Measurements from ENCODE around the gene CDHR2.

Gene CDHR2

DNA sequence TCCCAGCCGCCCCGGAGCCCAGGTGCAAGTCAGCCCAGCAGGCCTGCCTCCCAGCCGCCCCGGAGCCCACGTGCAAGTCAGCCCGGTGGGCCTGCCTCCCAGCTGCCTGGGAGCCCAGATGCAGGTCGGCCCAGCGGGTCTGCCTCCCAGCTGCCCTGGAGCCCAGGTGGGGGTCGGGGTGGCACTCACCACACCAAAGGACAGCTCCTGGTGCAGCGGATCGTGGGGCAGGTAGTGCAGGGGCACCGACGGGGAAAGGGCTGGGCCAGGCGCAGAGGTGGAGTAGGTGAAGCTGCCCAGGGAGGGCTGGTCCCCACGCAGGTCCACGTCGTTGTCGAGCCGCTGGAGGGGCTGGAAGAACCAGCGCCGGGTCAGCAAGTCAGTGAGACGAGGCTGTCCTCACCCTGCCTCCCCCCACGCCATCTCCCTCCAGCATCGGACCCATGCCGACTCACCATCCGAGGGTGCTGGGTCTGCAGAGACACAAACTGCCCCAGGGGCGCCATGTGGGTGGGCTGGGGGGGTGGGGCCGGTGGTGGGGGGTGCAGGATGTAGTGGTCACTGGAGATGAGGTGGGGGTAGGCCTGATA lies 18.7 kb upstream of the CDHR2 start:
- no peak for DNase-seq

DNA sequence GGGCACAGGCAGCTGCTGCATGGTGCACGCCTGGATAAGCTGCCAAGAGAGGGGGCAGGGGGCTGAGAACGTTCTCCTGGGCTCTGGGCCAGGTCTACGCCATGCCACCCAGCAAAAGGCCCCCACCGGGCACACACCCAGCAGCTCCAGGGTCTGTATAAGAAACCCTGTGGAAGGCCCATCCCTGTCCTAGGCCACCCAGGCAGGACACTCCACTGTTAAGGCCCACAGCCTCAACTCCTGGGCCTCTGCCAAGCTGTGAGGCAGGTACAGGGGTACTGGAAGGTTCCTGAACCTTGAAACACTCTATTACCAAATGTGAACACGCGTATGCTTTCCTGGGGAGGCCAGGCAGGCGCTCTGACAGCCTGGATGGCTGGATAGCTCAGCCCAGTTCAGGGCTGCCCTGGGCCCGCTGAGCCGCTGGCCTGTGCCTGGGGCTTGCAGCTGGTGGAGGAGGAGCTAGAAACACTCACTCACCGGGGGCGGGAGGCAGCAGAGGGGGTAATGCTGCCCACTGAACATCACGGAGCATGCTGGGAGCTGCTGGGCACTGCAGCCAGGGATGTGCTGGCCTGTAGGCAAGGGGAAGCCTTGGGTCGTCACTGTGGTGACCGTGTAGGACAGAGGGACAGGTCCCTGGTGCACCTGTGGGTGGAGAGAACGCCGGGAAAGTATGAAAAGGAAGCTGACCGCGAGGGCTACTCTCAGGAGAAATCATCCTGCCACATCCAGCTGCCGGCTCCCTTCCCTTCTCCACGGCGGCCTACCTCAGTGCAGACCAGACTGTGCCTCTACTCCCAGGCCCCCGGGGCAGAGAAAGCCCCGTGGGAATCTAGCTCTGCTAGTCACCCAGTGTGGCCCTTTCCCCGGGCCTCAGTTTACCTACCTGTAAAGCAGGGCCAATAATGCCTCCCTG lies 17.9 kb upstream of the CDHR2 start:
- DNase-seq = no peak

DNA sequence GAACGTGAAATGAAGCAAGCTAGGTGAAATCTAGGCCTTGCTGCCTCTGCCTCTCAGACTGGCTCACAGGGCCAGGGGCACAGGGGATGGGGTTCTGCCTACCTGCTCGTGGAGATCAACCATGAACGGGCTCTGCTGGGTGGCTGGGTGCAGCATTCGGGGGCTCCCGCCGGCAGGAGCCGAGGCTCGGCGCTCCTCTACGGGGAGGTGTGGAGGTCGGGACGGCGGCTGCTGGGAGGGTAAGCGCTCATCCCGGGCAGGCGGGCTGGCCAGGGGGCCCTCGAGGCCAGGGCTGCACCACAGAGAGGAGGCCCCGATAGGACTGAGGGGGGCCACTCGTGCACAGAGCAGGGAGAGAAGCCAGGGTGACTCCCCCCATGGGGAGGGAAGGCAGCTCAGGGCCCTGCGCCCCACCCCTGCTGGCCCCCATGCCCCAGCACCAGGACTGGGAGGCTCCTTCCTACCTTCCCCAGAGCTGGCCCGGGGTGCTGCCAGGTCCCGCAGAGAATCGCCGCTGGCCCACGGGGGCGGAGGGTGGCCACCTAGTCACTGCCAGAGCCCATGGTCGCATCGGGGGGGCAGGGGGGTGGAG lies 17.1 kb upstream of the CDHR2 start:
- no peak for DNase-seq

DNA sequence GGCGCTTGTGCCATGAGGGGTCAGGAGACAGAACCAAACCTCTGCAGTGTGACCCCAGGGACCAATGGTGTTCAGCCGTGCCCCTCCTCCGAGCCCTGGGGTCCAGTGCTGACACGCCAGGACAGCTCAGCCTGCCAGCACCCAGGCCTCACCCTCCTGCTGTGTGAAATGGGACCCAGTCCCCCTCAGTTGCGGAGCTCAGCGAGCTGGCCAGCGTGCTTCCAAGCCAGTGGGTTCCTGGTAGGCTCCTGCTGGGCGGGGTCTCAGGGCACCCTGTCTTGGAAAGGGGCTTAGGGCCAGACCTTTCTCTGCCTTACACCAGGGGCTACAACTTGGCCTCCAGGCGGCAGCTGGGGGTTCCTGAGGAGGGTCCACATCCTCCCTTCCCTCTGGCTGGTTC lies 16.3 kb upstream of the CDHR2 start:
- no peak for DNase-seq

DNA sequence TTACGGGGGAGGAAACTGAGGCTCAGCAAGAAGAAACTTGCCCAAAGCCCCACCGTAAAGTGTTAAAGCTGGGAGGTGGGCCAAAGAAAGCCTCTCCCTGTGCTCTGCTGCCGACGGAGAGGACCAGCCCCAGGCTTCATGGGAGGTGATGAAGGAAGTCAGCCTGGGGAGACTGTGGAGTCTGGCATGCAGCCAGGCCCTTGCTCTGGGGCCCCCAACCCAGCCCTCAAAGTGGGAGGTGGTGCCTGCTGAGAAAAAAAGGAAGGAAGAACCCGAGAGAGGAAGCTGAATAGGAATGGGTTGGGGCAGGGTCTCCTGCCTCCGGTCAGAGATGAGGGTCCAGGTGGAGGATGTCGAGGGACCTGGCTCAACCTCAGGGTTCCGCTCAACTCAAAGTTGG lies 15.8 kb upstream of the CDHR2 start:
- no peak for DNase-seq

DNA sequence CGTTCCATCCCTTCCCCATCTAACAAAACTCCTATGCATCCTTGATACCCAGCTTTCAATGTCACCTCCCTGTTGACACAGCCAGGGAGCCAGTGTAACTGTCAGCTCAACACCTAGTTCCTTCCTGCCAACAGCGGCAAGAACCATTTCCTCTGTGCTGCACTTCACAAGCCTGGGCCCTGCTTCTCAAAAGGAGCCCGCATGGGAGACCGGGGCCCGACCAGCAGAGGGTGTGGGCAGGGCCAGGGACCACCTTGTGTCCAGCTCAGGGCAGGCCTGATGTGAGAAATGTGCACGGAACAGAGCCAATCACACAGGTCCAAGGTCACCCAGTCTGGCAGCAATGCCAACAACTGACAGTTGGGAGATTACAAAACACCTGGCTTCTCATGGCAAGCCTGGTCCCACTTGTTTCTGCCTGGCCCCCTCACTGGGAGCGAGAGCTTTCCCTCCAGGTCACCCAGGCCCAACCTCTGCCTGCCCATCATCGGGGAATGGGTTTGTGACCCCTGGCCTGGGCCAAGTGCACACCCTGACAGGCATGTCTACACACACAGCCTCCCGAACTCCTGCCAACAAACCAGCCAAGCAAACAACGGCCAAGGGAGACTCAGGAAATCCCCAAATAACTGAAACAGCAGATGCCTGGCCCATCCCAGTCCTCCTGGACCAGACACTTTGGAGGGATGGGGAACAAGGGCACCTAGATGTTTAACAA lies 15.1 kb upstream of the CDHR2 start:
- no peak for DNase-seq

DNA sequence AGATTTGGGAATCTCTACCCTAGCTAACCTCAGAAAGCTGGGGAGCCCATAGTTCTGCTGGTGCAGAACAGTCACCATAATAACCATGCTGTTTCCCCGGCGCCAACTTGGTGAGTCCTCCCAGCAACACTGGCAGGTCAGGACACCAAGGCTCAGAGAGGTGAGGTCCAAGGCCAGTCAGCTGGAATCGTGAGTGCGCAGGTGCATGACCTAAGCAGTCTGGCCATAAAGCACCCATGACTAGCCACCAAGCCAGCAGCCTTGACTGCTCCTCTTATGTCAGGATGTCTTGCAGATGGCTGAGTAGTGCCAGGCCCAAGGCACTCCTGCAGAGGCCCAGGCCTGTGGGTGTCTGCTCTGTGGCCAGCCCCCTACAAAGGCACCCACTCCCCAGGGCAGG lies 14.5 kb upstream of the CDHR2 start:
- no peak for DNase-seq

DNA sequence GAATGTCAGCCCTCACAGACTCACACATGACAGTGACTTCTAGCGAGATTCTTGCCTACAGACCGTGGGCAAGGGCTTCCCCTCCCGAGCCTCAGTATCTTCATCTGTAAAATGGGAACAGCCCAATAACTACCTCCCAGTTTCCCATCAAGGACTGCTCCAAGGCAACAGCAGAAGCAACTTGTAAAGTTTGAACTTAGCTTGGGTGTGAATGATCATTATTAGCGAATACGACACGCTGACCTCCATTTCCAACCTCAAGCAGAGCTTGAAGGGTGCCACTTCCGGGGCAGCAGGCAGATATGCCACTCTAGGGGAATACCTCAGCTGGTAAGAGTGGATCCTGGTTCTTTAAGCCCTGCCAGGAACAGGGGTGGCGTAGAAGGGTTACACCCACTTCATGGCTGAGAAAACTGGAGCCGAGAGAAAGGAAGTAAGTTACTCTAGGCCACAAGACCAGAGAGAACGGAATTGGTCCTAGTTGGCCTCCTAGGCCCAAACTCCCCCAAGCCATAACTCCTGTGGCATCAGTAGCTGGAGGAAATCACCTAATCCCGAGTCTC lies 14.0 kb upstream of the CDHR2 start:
- no peak for DNase-seq

DNA sequence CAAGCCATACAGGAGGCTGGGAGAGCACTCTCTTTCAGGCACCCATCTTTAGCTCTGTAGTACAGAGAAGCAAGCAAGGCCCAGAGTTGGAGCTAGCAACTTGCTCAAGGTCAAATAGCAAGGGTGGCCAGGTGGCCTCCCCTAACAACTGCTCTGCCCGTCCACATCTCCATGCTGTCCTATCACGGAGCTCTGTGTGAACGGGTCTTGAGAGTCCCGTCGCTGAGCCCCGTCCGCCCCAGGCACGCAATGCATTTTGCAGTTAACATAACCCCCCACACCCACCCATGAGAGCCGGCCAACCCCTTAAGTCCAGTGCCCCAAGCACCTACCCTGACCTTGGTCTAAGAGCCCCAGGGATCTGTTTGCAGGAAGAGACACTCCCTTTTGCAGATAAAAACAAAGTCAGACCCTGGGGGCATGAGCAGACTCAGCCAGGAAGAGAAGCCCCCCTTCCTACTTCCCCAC lies 13.4 kb upstream of the CDHR2 start:
- DNase-seq = no peak

DNA sequence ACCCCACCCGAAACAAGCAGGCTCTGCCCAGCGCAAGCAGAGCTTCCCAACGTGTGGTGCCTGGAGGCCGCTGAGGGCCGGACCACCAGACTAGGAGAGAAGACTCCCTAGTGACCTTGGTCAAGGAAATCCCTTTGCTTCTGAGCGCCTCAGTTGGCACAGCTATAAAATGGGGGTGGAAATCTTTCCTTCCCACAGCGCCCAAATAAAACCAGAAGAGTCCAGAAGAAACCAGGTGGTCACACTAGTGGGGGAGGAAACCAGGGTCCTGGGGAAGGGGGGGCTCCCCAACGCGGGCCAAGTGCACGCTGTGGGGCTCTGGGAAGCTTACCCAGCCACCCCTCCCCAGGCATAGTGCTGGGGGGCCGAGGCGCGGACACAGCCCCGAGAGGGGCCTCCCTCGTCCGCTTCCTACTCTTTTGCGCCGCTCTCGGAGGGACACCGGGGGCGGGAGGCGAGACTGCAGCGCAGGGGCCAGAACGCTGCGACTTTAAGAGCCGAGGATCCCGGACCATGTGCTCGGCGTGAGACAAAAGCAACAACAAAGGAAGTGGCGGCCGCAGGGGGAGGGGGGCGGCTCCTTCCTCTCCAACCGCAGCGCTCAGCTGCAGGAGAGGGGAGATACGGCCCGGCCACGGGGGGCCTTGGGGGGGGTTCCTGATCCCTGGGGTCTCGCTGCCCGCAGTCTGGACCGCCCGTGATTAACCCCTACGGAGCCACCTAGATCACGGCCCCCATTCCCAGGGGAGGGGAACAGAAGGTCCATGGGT lies 12.8 kb upstream of the CDHR2 start:
- DNase-seq = no peak

DNA sequence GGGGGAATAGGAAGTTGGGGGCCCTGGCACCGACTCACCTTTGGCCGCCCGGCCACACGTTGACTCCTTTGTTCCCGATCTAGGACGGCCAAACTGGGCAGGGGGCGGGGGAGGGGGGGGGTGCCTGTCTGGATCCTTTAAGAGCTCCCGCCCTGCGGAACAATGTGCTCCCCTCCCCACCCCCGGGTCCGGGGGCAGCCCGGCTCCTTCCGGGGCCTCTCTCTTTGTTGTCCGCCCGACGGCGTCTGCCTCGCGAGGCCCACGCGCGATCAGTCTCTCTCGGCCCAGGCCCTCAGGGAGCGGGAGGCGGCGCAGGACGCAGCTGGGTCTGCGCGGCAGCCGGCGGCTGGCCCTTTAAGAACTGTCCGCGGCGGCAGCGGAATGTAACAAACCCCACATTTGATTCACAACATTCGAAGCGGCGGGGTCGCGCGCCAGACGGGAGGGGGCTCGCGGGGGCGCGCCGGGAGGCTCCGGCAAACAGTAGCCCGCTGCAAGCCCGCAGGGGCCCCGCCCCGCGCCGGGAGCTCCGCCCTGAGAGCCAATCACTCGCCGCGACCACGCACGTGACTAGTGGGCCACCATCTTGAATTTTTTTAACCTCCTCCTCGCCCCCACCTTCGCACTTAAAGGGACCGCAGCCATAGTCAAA lies 12.1 kb upstream of the CDHR2 start, which contains the start of gene RNF44:
Gene RNF44, minus strand, starts transcription at position 501 of the 652 bp plus-strand sequence. CDS start 4,930 bp downstream, outside the sequence.
- DNase-seq = peak; percentile 83

DNA sequence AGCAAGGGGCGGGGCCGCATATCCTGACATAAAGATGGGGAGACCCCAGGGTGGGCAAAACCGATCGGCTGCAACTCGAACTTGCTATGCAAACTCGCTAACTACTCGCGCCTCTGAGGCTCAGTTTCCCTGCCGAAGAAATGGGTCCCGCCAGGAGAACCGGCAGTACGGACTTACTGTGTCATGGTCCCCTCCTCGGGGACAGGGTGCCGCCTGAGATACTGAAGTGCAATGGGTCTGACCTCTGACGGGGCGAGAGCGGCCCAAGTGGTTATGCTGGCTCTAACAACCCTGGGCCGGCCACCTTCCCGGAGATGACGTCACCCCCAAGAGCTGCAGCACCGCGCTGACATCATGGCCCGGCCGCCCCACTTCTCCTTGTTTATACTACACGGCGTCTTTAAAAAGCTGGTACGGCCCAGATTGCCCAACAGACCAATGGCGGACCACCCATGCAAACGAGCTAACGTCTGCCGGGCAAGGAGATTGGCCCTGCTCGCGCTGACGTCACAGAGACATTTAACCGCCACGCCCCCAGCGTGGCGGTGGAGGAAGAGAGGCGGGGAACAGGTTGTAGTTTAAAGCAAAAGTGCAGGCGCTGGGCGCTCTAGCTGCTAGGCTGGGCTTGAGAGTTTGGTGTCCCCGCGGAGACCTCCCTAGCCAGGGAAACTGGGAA lies 11.4 kb upstream of the CDHR2 start:
- peak; percentile 98 for DNase-seq

DNA sequence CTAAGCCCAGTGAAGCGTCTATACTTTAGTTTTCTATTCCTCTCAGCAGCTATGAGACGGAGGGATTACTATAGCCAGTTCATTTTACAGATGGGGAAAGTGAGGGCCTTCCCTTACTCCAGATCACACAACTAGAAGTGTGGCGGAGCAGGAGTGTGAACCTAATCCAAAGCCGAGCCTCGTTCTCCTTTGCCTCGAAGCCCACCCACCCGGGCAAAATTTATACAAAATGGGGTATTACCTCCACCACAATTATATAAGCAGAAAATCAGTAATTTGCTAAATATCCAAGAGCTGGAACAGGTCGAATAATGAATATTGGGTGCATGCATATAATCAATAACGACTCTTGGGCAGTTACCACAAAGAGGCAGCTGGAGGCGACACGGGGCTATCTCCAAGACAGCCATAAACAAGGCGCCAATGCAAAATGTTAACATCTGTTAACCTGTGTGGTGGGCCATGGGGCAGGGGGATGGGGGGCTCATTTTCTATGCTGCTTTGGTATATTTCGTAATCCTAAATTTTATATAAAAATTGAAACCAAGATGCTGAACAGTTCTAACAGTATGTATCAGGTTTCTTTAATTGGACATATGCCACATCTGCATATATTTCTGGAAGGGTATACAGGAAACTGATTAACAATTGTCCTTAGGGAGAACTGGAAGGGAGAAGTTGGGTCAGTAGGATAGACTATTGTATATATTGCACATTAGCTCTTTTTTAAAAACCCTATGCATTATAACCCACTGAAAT lies 10.7 kb upstream of the CDHR2 start:
- DNase-seq = peak; percentile 69

DNA sequence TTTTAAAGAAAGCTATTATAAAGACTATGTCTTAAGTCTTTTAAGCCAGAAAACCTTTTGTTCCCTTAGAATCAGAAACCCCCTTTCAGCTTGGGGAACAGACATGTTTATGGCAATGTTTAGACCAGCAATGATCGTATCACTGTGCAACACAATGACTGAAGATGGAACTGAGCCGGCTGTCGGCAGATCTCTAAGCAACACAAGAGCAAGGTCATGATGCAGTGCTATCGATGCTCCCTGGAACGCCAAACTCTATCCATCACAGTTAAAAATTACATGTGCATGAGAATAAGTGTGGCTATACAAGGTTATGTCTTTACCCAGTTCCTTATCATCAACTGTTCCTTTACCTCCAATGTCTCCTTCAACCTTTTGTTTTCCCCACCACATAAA lies 10.2 kb upstream of the CDHR2 start:
- no peak for DNase-seq

DNA sequence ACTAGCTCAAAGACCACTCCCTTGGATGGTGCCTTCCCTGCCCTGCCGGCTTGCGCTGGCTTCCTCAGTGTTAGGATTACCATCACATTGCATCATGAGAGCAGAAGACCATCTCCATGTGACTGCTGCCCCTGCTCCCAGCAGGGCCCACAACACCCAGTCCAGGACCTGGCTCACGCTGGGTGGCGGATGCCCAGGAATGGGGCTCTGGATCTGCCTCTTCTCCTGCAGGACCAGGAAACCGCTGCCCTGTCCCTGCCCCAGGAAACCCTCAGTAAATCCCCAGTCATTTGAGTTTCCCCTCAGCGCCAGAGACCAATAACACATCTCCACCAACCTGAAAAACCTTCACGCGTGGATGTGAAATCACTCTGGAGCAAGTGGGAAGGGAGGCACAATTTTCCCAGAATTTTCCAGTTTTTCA lies 8.7 kb upstream of the CDHR2 start:
- DNase-seq = no peak

DNA sequence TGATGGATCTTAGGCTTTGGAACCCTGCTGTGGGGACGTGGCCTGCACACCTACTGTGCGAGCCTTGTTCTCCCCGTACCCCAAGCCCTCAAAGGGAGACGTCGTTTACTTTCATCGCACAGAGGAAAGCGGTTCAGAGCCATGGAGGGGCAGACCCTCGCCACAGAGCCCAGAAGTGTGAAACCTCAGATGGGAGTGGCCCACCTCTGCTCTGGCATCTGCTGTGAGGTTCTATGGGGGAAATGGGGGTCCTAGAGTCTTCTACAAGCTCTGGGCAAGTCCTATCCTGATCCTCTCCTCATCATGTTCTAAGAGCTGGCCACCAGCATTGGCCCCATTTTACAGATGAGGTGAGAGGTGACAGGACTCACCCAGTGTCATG lies 8.2 kb upstream of the CDHR2 start:
- DNase-seq = no peak

DNA sequence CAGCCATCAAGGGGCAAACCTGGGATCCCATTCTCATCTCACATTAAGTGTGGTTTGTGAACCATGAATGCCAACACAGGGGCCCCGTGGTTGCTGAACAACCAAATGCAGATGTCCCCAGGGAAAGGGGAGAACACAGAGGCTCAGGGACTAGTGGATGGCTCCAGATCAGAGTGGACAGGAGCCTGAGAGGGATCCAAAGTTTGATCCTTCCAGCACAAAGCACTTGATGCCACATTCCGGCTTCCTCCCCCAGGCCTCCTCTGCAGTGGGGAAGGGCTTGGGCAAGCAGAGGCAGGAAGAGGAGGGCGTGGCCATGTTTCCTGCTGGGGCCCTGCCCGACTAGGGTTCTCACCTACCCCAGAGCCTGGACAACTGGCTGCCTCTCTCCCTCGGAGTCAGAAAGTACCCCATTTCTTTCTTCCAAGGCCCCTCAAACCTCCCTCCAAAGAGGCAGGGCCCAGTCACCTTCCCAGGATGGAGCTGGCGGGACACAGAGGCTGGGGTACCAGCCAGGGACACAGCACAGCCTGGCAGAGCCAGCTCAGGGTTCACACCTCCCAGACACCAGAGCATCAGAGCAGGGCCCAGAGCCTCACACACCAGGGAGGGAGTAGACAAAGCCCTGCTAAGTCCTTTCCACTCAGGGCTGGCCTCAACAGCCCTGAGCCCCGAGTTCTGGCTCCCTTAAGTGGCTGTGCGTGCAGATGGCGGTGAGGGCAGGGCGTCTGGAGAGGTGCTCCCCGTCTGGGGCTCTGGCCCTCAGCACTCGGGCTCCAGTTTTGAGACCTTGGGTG lies 7.6 kb upstream of the CDHR2 start:
- no peak for DNase-seq

DNA sequence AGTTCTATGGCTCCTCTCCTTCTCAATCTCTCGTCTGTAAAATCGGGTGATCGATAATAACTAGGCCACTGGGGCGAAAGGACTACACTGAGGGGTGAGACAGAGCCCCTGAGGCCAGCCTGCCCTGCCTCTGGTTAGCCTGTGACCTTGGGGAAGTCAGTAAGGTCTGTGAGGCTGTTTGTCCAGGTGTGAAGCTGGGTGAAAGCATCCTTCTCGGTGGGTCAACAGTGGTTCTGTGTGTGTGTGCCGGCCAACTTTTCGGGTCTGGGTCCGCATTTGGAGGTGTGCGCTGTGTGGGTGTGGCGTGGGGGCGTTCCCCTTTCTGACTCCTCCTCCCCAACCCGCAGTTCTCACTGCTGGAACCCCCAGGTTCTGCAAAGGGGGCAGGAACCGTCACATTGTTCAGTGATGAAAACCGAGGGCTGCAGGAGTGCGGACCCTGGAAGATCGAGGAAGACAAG lies 7.0 kb upstream of the CDHR2 start:
- DNase-seq = no peak
